Right forelimb (tissue), 1 donor: ENCODE measurements around the gene HIF1AN.
"Not testable (repeated sequence)": the region's sequence is repeated elsewhere in the genome, so short reads cannot be mapped to it uniquely, and the experiment has no call there.

ENCODE experiments used
- DNase-seq: peaks from one replicate; pipeline ENCODE4 v3.0.0-alpha.2; 2018

HIF1AN gene

DNA sequence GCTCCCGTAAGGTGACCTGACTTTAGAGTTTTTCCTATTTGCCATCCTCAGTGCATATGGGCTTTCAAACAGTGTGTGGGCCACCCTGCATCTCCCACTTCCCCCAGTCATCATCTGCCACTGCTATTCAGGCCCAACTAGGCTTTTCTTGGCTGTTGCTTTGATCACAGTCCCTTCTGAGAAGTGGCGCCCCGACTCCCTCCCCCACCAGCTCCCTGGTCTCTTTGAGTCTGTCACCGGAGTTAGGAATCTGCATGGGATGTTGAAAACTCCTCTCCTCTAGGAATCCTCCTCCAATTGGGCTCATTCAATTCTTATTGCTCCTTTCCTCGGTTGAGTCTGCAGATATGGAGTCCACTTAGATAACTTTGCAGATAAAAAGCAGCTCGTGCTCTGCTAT, 32.1 kb downstream of the HIF1AN start:
- DNase-seq: no peak

DNA sequence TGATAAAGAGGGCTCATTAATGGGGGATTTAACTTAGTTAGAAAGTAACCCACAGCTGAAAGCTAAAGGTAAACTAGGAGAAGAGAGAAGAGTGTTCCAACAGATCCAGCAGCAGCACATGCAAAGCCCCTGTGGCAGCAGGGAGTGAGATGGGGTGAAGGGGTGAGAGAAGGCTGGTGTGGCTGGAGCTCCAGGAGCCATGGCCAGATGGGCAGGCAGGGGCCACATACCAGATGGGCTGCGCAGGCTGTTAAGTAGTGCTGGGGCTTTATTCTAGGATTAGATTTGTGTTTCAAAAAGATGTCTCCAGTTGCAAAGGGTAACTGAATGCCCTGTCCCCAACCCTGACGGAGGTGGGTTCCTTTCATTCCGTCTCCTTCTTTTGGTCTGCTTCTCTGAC, 33.2 kb downstream of the HIF1AN start:
- no peak for DNase-seq

DNA sequence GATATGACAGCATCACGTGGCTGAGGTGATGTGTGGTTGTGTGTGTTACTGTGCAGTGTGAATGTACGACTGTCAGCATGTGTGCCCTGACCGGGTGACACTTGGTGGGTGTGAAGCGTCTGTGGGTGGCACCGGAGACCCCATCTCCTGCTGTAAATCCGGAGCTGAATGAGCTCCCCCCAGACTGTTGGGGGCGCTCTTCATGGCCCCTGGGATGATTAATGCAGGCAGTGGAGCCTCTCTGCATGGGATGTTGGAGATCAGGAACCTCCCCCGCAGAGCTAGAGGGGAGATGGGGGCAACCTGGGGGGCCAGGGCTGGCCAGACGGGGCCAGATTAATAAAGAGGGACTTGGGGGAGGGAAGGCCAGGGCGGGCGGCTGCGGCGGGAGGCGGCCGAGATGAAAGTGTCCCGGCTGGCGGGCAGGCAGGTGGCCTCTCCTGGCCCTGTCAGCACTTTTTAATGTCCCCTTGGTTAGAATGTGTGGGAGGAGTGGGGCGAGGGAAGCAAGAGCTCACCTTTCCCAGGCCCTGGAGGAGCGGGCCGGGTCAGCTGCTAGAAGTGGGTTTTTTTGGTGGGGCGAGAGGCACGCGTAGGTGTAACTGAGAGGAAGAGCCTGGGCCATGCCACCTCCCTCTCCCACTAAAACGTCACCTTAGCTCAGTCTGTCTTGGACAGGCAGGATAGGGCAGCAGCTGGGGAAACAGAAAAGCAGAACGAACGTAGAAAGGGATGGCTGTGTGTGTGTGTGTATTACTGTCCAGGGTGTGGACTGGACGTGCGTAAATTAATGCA, 34.1 kb downstream of the HIF1AN start:
- no peak for DNase-seq

DNA sequence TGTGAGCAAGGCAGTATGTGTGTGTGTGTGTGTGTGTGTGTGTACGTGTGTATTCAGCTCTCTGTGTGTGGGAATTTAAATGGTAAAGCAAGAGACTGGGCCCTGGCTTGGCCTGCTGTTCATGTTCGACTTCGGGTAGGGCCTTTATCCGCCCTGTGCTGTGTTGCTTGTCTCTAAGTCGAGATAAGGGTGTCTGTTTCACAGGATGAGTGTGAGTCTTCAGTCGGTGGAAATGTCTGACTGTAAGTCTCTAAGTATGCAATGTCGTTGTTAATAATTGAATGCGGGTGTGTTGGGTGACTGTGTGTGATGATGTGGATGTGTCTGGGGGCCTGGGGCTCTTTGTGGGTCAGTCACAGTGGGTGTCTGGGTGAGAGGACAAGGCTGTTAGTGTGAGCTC, 34.8 kb downstream of the HIF1AN start:
- no peak for DNase-seq

DNA sequence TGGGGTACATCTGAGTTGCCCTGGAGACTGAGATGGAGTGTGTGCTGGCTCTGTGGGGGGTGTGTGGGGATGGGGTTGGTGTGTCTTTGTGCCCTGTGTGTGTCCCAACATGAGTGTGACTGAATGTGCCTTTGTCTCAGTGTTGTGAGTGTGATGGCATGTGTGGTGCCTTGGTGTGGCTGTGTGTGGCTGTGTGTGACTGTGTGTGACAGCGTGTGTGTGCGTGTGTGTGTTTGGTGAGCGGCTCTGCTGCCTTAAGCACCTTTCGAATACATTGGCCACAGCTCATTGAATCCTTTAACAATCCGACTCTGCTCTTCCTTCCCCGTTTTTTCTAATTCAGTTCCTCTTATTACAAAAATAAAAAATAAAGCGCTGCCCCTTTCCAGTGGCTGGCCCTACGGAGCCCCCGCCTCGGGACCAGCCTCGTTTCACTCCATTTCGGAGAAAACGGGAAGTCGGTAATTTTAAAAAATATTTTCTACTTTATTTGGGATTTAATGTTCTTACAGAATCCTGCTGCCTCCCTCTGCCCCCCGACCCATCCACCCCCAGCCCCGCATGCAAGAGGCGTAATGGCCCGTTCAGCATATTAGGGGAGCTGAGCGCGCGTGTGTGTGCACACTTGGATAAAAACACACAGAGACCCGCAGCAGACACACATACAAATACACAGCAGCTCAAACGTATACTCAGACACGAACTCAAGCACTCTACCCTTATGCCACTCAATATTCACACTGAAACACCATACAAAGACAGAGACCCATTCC, 35.5 kb downstream of the HIF1AN start:
- DNase-seq: no peak

DNA sequence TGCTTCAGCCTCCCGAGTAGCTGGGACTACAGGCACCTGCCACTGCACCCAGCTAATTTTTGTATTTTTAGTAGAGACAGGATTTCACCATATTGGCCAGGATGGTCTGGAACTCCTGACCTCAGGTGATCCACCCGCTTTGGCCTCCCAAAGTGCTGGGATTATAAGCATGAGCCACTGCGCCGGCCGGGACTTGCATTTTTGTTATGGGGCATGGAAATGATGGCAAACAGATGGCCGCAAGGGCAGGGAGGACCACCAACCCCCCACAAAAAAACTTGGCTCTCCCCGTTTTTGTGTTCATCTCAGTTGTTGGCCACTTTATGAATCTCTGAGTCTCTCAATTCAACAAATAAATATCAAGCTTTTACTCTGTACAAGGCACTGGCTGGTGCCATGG, 39.4 kb downstream of the HIF1AN start:
- not testable (repeated sequence) for DNase-seq

DNA sequence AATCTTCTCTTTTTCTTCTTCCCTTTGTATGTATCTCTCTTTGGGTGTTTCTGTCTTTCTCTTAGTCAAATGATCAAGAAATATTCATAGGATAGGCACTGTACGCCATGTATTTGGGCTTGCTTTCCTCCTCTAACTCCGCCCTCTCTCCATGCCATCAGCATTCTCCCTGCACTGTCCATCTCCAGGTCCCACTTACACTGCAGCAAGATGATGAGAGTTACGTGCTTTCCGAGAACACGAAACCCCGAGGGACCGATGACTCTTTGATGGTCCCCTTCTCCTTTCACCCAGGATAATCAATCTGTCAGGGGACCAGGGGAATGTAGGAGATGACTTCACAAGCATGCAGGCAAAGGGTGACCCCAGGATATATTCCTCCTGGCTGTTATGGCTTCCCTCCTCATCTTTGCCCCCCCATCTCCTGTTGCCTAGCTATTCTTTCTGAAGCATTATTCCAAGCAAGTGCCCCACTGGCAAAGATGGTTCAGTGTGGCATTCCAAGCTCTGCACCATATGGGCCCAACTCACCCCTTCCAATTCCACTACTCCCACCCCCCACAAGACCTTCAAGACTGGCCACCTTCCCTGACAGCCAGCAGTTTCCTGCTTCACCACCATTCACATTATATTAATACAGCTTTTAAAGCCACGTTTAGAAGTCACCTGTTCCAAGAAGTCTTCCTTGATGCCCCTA, 40.0 kb downstream of the HIF1AN start:
- no peak for DNase-seq

DNA sequence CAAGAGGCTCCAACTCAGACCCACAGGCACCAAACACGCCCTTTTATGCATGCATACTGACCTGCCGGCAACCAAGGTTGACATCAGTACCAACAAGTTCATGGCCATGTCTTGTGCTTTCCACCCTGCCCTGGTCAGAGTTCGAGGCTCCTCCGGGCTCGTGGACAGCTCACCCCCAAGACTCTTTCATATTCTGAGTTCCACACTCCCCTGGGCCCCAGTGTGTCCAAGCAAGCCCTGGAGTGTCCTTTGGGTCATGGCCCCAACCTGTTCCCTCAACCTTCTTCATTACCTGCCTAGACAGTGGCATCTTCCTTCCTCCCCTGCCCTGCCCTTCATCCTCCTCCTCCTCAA, 40.5 kb downstream of the HIF1AN start:
- DNase-seq: no peak

DNA sequence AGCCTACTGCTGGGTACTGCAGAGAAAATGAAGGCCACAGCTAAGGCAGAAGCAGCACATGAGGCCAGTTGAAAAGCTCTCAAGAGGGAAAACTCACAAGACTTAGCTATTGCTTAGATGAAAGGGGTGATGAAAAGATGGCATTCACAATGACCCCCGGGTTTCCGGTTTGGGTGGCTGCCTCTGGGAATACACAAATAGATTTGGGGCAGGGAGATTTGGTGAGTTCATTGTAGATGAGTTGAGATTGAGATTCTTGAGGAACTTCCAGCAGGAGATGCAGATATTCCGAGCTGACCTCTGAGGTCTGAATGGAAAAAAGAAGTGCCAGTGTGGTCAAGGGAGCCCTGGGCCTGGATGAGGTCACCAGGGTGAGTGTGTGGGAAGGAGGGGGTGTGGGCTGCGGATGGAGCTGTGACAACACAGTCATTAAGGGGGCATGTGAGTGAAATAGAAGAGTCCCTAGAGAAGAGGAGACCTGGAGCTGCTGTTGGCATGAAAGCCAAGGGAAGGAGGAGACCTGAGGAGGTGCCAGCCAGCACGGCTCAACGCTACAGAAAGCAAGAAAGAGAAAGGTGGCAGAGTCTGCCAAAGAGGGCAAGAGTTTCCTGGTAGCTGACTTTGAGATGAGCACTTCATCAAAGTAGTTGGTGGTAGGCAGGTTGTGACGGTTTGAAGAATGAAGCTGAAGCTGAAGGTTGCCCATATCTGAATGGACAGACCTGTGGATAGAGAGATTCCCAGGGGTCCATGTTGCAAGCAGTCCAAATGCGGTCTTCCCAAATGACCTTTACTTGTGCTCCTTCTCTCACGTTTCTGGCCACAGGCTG, 43.7 kb downstream of the HIF1AN start:
- DNase-seq: no peak

DNA sequence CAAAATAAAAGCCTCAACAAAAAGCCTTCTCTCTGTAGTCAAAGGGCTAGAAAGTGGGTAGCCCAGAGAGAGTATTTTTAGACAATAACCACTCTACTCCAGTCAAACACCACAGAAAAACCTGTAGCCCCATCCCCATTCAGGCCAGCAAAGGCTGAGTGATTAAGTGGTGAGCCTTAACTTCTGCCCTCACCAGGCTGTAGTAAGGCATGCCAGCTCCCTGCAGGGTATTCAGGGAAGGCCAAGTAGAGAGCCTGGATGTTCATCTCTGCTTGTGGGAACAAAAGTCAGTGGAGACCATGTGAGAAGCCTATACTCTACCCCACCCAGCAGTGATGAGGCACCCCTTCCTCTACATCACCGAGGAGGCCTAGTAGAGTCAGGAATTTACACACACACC, 51.2 kb downstream of the HIF1AN start:
- no peak for DNase-seq

DNA sequence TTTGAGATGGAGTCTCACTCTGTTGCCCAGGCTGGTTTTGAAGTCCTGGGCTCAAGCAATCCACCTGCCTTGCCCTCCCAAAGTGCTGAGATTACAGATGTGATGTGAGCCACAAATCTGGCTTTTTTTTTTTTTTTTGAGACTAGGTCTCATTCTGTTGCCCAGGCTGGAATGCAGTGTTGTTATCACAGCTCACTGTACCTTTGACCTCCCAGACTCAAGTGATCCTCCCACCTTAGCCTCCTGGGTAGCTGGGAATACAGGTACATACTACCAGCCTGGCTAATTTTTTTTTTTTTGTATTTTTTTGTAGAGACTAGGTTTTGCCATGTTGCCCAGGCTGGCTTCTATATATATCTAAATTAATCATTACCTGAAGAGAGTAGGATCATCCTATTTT, 62.4 kb downstream of the HIF1AN start:
- no peak for DNase-seq

DNA sequence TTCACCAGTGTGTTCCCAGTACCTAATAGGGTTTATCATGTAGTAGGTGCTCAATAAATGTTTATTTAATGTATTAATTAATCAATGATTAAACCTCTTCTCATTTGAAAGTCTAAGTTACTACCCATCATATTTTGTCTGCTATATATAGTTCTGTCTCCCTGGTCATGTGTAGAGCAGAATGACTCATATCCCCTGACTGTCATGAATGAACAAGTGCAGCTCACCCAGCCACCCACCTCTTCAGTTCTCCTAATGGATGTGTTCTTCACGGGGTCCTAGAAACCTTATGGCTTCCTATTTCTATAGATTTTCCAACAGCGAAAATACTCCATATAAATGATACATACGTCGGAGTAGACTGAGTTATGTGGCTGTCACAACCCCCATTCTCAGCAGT, 64.5 kb downstream of the HIF1AN start:
- no peak for DNase-seq

DNA sequence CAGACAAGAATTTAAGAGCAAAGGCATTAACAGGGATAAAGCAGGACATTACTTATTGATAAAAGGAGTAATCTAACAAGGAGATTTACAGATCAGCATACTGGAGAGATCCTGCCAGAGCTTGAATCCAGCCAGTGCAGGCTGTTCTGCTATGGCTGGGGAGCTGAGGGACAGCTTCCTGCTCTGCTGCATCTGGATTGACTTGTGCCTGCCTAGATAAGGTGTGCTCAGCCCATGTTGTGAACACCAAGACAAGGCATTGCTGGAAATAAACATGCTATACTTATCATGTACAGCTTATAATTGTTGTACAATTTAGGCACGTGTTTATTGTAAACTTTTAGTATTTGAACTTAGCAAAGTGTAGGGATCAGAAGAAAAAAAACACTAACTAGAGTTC, 71.7 kb downstream of the HIF1AN start:
- no peak for DNase-seq
